ENCODE measurements around the gene CPT2. TPM values are rescaled to one million over a fixed set of nuclear protein-coding genes. Genes with fewer than 3 reads are reported as not detected.

Gene CPT2
- total RNA-seq, 1 experiment from 2014 or later = 14.4 TPM

- no peaks in the 10 kb centered on the region for H3K27me3 Mint-ChIP-seq (ENCODE audit: insufficient read depth, unreplicated experiment)
- Histone ChIP-seq H3K4me1 (0 out of 2 replicates have a peak, but pooled peaks cover 3% of the 10 kb centered on the region), H3K27me3 (replicated peaks; ENCODE audit: control insufficient read depth, insufficient read depth, low read length) (no peaks in the 10 kb centered on the region), H3K36me3 (ENCODE audit: control insufficient read depth, insufficient read depth, low read length) (no peaks in the 10 kb centered on the region), H3K4me3 (ENCODE audit: low read depth, low read length) (no peak overlapping the region), H3K9me3 (no peaks in the 10 kb centered on the region)
- POLR2A ChIA-PET = no interaction called here
- no peak for DNase-seq
- BruUV-seq (replicated peaks) = no TSS peak
- CTCF ChIA-PET = no interaction called here
- peaks cover 12% of the 10 kb centered on the region for H3K36me3 Mint-ChIP-seq (ENCODE audit: insufficient read depth, unreplicated experiment)
- H3K27ac Mint-ChIP-seq (ENCODE audit: unreplicated experiment) = no peak overlapping the region
- H3K4me3 Mint-ChIP-seq (ENCODE audit: unreplicated experiment) = no peak overlapping the region
- H3K9me3 Mint-ChIP-seq (ENCODE audit: unreplicated experiment) = no peaks in the 10 kb centered on the region
- no peak for TF ChIP-seq CTCF (IDR thresholded peaks at IDR 0.05; ENCODE audit: insufficient read depth in 1 of 2, low read depth in 1 of 2, low read length in 1 of 2, severe bottlenecking in 1 of 2, unreplicated experiment in 1 of 2)
- peaks cover 10% of the 10 kb centered on the region for H3K4me1 Mint-ChIP-seq (ENCODE audit: low read depth, unreplicated experiment)
- intact Hi-C loops (cut with micrococcal nuclease; ENCODE audit: unreplicated experiment) = no loop called here
These were observed 53.7 kb downstream of the CPT2 start for GRCh38 chr1:53250325-53250724.

GRCh38 chr1:53254011-53254640 is 57.5 kb downstream of the CPT2 start:
- no TSS peak for BruUV-seq (replicated peaks)
- Mint-ChIP-seq H3K36me3 (ENCODE audit: insufficient read depth, unreplicated experiment) (peaks cover 8% of the 10 kb centered on the region), H3K9me3 (ENCODE audit: unreplicated experiment) (no peaks in the 10 kb centered on the region), H3K4me3 (ENCODE audit: unreplicated experiment) (no peak overlapping the region), H3K27ac (ENCODE audit: unreplicated experiment) (peak overlapping the region; percentile 40), H3K4me1 (ENCODE audit: low read depth, unreplicated experiment) (peaks cover 28% of the 10 kb centered on the region), H3K27me3 (ENCODE audit: insufficient read depth, unreplicated experiment) (no peaks in the 10 kb centered on the region)
- no peak for TF ChIP-seq CTCF (IDR thresholded peaks at IDR 0.05; ENCODE audit: insufficient read depth in 1 of 2, low read depth in 1 of 2, low read length in 1 of 2, severe bottlenecking in 1 of 2, unreplicated experiment in 1 of 2)
- Histone ChIP-seq H3K4me1 (peaks cover 15% of the 10 kb centered on the region), H3K36me3 (ENCODE audit: control insufficient read depth, insufficient read depth, low read length) (no peaks in the 10 kb centered on the region; the same call in 1 of the 2 replicates), H3K4me3 (ENCODE audit: low read depth, low read length) (no peak overlapping the region), H3K9me3 (no peaks in the 10 kb centered on the region), H3K27me3 (replicated peaks; ENCODE audit: control insufficient read depth, insufficient read depth, low read length) (no peaks in the 10 kb centered on the region)
- intact Hi-C loops (cut with micrococcal nuclease; ENCODE audit: unreplicated experiment) = no loop called here
- ChIA-PET CTCF (no interaction called here), POLR2A (no interaction called here)
- no peak for DNase-seq

- no peak for DNase-seq
- intact Hi-C loops (cut with micrococcal nuclease; ENCODE audit: unreplicated experiment) = no loop called here
- no peaks in the 10 kb centered on the region for H3K27me3 Mint-ChIP-seq (ENCODE audit: insufficient read depth, unreplicated experiment)
- peaks cover 28% of the 10 kb centered on the region for H3K4me1 Mint-ChIP-seq (ENCODE audit: low read depth, unreplicated experiment)
- H3K27ac Mint-ChIP-seq (ENCODE audit: unreplicated experiment) = no peak overlapping the region
- Histone ChIP-seq H3K4me3 (ENCODE audit: low read depth, low read length) (no peak overlapping the region), H3K27me3 (replicated peaks; ENCODE audit: control insufficient read depth, insufficient read depth, low read length) (no peaks in the 10 kb centered on the region), H3K4me1 (peaks cover 15% of the 10 kb centered on the region), H3K36me3 (ENCODE audit: control insufficient read depth, insufficient read depth, low read length) (no peaks in the 10 kb centered on the region; the same call in 1 of the 2 replicates), H3K9me3 (no peaks in the 10 kb centered on the region)
- ChIA-PET CTCF (no interaction called here), POLR2A (no interaction called here)
- no peak overlapping the region for H3K4me3 Mint-ChIP-seq (ENCODE audit: unreplicated experiment)
- no TSS peak for BruUV-seq (replicated peaks)
- no peak for TF ChIP-seq CTCF (IDR thresholded peaks at IDR 0.05; ENCODE audit: insufficient read depth in 1 of 2, low read depth in 1 of 2, low read length in 1 of 2, severe bottlenecking in 1 of 2, unreplicated experiment in 1 of 2)
- H3K36me3 Mint-ChIP-seq (ENCODE audit: insufficient read depth, unreplicated experiment) = peaks cover 6% of the 10 kb centered on the region
- no peaks in the 10 kb centered on the region for H3K9me3 Mint-ChIP-seq (ENCODE audit: unreplicated experiment)
These were observed 58.4 kb downstream of the CPT2 start for GRCh38 chr1:53255031-53255430.
